BJ (cell line): ENCODE measurements around the gene ZNF414. TPM values are rescaled to one million over a fixed set of nuclear protein-coding genes. Genes with fewer than 3 reads are reported as not detected.

Experiments
- CTCF ChIA-PET: fragments of 350-600 bp; formaldehyde crosslinking; extraction: SDS; loops from one replicate; lab custom pipeline; 2021; ENCODE audit warnings: antibody characterized with exemption, inconsistent platforms; lab: Yijun Ruan, JAX
- POLR2A ChIA-PET: fragments of 300-600 bp; sonication (Branson Sonifier 250); formaldehyde crosslinking; extraction: SDS; loops from one replicate; lab custom pipeline; 2021; ENCODE audit warnings: antibody characterized with exemption; lab: Charles Lee
- DNase-seq: peaks from one replicate; pipeline ENCODE4 v3.0.0-alpha.2; 2011; ENCODE audit warnings: low read depth
- H3K27me3 ChIP-seq: 2 replicates; pipeline ENCODE4 v1.6.0; 2011; ENCODE audit warnings: low read length; ENCODE audit not compliant: control insufficient read depth, insufficient read depth
- H3K36me3 ChIP-seq: 2 replicates; pipeline ENCODE4 v1.5.1; 2011; ENCODE audit warnings: low read length; ENCODE audit not compliant: control insufficient read depth, insufficient read depth
- H3K4me3 ChIP-seq: 2 replicates; pipeline ENCODE4 v1.5.1; 2011; ENCODE audit warnings: low read depth, mild to moderate bottlenecking, control low read depth, low read length
- polyA plus RNA-seq: library from polyadenylated mRNA; depleted of rRNA; stranded (reverse); fragments of >200 nt; gene quantifications from 2 replicates; pipeline ENCODE4 v1.2.3, GENCODE V29; 2011
- TF ChIP-seq, protein P1 (sequence below): IDR thresholded peaks from 2 replicates; pipeline ENCODE4 v1.5.1; 2011; ENCODE audit warnings: low read depth, mild to moderate bottlenecking, control low read depth, inconsistent platforms, low read length, moderate library complexity; ENCODE audit not compliant: insufficient read depth

The ZNF414 gene
- polyA plus RNA-seq, 1 experiment: 5.7 TPM

DNA sequence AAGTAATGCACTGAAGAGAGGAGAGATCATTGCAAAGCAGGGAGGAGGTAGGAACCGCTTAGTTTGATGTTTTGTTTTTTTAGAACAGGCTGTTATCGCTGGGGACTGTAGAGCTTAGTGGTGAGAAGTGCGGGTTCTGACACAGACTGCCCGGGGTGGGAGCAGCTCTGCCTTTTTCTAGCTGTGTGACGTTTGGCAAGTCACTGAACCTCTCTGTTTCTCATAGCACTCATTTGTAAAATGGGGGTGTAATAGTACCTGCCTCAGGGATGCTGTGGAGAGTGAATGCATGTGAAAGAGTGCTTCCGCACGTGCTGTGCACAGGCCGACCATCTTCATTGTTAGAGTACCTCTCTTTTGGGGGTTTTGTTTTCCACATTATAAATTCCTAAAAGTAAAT lies 30.8 kb downstream of the ZNF414 start:
- H3K4me3 ChIP-seq: no peak overlapping the region
- TF ChIP-seq, protein P1, sequence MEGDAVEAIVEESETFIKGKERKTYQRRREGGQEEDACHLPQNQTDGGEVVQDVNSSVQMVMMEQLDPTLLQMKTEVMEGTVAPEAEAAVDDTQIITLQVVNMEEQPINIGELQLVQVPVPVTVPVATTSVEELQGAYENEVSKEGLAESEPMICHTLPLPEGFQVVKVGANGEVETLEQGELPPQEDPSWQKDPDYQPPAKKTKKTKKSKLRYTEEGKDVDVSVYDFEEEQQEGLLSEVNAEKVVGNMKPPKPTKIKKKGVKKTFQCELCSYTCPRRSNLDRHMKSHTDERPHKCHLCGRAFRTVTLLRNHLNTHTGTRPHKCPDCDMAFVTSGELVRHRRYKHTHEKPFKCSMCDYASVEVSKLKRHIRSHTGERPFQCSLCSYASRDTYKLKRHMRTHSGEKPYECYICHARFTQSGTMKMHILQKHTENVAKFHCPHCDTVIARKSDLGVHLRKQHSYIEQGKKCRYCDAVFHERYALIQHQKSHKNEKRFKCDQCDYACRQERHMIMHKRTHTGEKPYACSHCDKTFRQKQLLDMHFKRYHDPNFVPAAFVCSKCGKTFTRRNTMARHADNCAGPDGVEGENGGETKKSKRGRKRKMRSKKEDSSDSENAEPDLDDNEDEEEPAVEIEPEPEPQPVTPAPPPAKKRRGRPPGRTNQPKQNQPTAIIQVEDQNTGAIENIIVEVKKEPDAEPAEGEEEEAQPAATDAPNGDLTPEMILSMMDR: no peak
- CTCF ChIA-PET: interaction anchor here (1.1 to 1.4 kb wide), 3 partner anchors 10 to 130 kb away, joined by 3 to 7 read pairs (median 3); no protein-coding TSS in a partner anchor
- H3K27me3 ChIP-seq: no peaks in the 10 kb centered on the region
- DNase-seq: no peak
- peaks cover 49% of the 10 kb centered on the region for H3K36me3 ChIP-seq
- POLR2A ChIA-PET: no interaction called here

DNA sequence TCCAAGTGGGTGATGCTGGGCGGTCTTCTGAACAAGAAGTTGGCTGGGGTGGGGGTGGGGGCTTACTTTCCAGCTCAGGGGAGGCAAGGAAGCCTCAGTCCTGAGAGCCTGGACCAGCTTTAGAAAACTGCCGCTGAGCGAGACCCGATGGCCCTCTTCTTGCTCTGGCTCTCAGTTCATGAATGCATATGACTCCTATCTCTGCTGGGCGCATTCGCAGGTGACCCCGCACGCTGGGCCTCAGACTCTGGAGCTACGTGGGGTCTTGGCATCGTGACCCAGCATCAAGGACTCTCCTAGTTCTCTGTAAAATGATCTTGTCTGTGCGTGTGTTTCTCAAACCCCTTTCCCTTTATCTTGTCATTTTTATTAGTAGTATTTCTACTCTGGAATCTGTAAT lies 31.3 kb downstream of the ZNF414 start:
- Histone ChIP-seq H3K36me3 (peaks cover 45% of the 10 kb centered on the region), H3K27me3 (no peaks in the 10 kb centered on the region), H3K4me3 (no peak overlapping the region)
- no peak for DNase-seq
- ChIA-PET POLR2A (interaction anchor here (0.6 kb wide), 1 partner anchor 215 kb away, joined by 5 read pairs; no protein-coding TSS in a partner anchor), CTCF (interaction anchor here (0.6 to 1.4 kb wide), 3 partner anchors 11 to 129 kb away, joined by 3 to 7 read pairs (median 3); no protein-coding TSS in a partner anchor)
- TF ChIP-seq, protein P1: no peak

DNA sequence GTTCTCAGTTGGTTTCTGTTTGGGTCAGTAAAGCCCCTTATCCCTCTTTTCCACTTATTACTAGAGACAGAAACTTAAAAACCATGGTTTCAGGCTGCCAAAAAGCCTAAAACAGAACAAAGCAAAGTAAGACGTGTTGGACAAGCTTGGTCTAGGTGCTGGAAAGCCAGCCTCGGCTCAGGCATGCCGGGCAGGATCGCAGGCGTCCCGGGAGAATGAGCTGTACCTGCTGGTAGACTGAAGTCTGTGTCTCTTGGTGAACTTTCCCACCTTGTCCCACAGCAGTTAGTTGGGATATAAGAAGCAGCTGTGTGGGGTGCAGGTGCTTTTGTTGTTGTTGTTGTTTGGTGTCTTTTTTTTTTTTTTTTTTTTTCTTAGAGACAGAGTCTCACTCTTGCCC lies 32.4 kb downstream of the ZNF414 start:
- peaks cover 37% of the 10 kb centered on the region for H3K36me3 ChIP-seq
- DNase-seq: no peak
- TF ChIP-seq, protein P1: no peak
- no peak overlapping the region for H3K4me3 ChIP-seq
- ChIA-PET POLR2A (interaction anchor here (0.6 kb wide), 1 partner anchor 89 kb away, joined by 8 read pairs; no protein-coding TSS in a partner anchor), CTCF (interaction anchor here (0.6 to 0.8 kb wide), 2 partner anchors 32 to 138 kb away, joined by 3 read pairs; partner anchors contain the start of gene KANK3)
- H3K27me3 ChIP-seq: no peaks in the 10 kb centered on the region

DNA sequence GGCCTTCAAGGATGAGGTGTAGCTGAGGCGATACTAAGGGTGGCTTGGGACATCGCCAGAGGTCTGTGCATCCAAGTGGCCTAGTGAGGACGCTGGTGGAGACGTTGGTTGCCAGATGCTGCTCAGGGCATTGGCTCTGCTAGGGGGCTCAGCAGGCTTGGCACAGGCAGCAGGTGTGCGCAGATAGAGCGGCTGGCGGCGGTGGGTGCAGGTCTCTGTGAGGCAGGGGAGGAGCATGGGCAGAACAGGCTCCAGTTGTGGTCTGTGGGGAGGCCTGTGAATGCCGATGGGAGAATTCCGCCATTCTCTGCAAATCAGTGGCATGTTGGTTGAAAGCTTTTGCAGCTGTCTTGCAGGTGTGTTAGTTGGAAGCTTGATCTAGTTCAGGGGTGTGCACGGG lies 32.8 kb downstream of the ZNF414 start:
- Histone ChIP-seq H3K36me3 (peaks cover 36% of the 10 kb centered on the region), H3K27me3 (no peaks in the 10 kb centered on the region), H3K4me3 (no peak overlapping the region)
- ChIA-PET POLR2A (no interaction called here), CTCF (interaction anchor here (0.6 to 0.8 kb wide), 2 partner anchors 32 to 86 kb away, joined by 3 to 4 read pairs; no protein-coding TSS in a partner anchor)
- TF ChIP-seq, protein P1: no peak
- DNase-seq: no peak

DNA sequence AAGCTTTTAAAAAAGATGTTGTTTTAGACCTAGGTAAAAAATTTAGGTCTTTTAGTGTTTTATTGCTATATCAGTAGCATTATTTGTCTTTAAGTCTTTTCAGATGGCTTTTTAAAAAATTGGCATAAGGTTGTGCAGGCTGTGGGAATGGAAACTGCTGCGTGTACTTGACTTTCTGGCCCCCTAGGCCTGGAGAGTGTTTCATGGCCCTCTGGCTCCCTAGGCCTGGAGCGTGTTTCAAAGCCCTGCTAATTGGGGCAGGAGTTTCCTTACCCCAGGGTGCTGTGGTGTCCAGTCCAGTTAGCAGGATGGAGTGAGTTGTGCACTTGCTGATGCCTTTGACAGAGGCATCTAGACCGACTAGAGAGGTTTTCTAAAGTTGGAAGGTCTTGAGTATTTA lies 35.4 kb downstream of the ZNF414 start:
- no peaks in the 10 kb centered on the region for H3K27me3 ChIP-seq
- TF ChIP-seq, protein P1: no peak
- POLR2A ChIA-PET: no interaction called here
- no peak for DNase-seq
- CTCF ChIA-PET: interaction anchor here (1.7 kb wide), 1 partner anchor 125 kb away, joined by 3 read pairs; no protein-coding TSS in a partner anchor
- no peak overlapping the region for H3K4me3 ChIP-seq
- H3K36me3 ChIP-seq: peaks cover 22% of the 10 kb centered on the region
